GM12878 (cell line): ENCODE data around the gene EIF3B. TPM values are rescaled to one million over a fixed set of nuclear protein-coding genes. Genes with fewer than 3 reads are reported as not detected.

Source experiments
- ATAC-seq: fragments of 200-7000 bp; cut with Tn5 transposase; 3 replicates; pipeline ENCODE4 v1.9.1; 2020; ENCODE audit warnings: mild to moderate bottlenecking, moderate library complexity
- BruUV-seq: library from RNA; stranded (reverse); fragments of 400-500 nt; replicated peaks from 2 replicates; lab custom pipeline; 2021; lab: Mats Ljungman, UMichigan
- CTCF ChIA-PET: fragments of 300-600 bp; sonication (Branson Sonifier 250); formaldehyde crosslinking; extraction: SDS; loops from one replicate; lab custom pipeline; 2021; ENCODE audit warnings: inconsistent platforms; lab: Yijun Ruan, JAX
- POLR2A ChIA-PET: fragments of 350-600 bp; formaldehyde crosslinking; extraction: SDS; loops from one replicate; lab custom pipeline; 2021; ENCODE audit warnings: inconsistent platforms; lab: Charles Lee
- RAD21 ChIA-PET: fragments of 300-600 bp; sonication (Branson Sonifier 250); formaldehyde crosslinking; loops from one replicate; lab custom pipeline; 2023; ENCODE audit warnings: antibody characterized with exemption; ENCODE audit not compliant: unreplicated experiment; lab: Charles Lee
- SMC1A ChIA-PET: fragments of 300-600 bp; sonication (Branson Sonifier 250); formaldehyde crosslinking; loops from one replicate; lab custom pipeline; 2023; ENCODE audit not compliant: unreplicated experiment, uncharacterized antibody; lab: Charles Lee
- DNase-seq: peaks from one replicate; pipeline ENCODE4 v3.0.0-alpha.2; 2011; ENCODE audit warnings: low read depth, low spot score
- FAIRE-seq: peaks from 3 replicates; lab custom pipeline; 2011; peaks lifted over from hg19 to GRCh38; lab: Jason Lieb, UNC
- H2AFZ ChIP-seq: 2 replicates; pipeline ENCODE4 v1.6.0; 2011; ENCODE audit warnings: low read depth, low read length, control low read depth; ENCODE audit not compliant: control insufficient read depth
- H3K27ac ChIP-seq: 2 replicates; pipeline ENCODE4 v1.5.1; 2011; ENCODE audit warnings: control low read depth; ENCODE audit not compliant: control insufficient read depth, insufficient read depth
- H3K27me3 ChIP-seq, 2 experiments: replicated peaks in 1 of 2; 2 replicates each; pipeline versions ENCODE4 v1.6.0 to v1.6.1; 2011; ENCODE audit warnings: low read length in 1 of 2; ENCODE audit not compliant: control insufficient read depth in 2 of 2, insufficient read depth in 2 of 2
- H3K36me3 ChIP-seq, 2 experiments: 2 replicates each; pipeline ENCODE4 v1.5.1; 2011; ENCODE audit warnings: low read length in 1 of 2; ENCODE audit not compliant: control insufficient read depth in 2 of 2, insufficient read depth in 2 of 2
- H3K4me1 ChIP-seq: 2 replicates; pipeline ENCODE4 v1.6.1; 2011; ENCODE audit warnings: mild to moderate bottlenecking, low read length, moderate library complexity, mixed read lengths; ENCODE audit not compliant: control insufficient read depth, insufficient read depth
- H3K4me2 ChIP-seq: 2 replicates; pipeline ENCODE4 v1.6.0; 2011; ENCODE audit warnings: control low read depth; ENCODE audit not compliant: control insufficient read depth, insufficient read depth
- H3K4me3 ChIP-seq: fragments of 200-600 bp; sonication (generic); 2 replicates; pipeline ENCODE4 v1.5.1; 2016
- H3K79me2 ChIP-seq: 2 replicates; pipeline ENCODE4 v1.6.0; 2011; ENCODE audit warnings: low read length; ENCODE audit not compliant: control insufficient read depth, insufficient read depth
- H3K9ac ChIP-seq: 2 replicates; pipeline ENCODE4 v1.8.0; 2011; ENCODE audit warnings: low read length, control low read depth, mixed read lengths; ENCODE audit not compliant: control insufficient read depth, insufficient read depth
- H3K9me3 ChIP-seq: replicated peaks from 3 replicates; pipeline ENCODE4 v1.5.1; 2011; ENCODE audit warnings: mild to moderate bottlenecking, low read length; ENCODE audit not compliant: control insufficient read depth, insufficient read depth
- H4K20me1 ChIP-seq: 2 replicates; pipeline ENCODE4 v1.6.0; 2011; ENCODE audit not compliant: control insufficient read depth, insufficient read depth
- BHLHE40 ChIP-seq, 2 experiments: fragments of 450-650 bp in 1 of 2; IDR thresholded peaks; 2 replicates each; pipeline ENCODE4 v1.6.1; 2011 to 2017; ENCODE audit warnings: low read depth in 2 of 2, borderline replicate concordance in 1 of 2, improper control_type of control experiment in 1 of 2, low read length in 1 of 2, mild to moderate bottlenecking in 1 of 2
- HSF1 ChIP-seq: fragments of 150-350 bp; IDR thresholded peaks from 2 replicates; pipeline ENCODE4 v1.6.1; 2014; ENCODE audit warnings: mild to moderate bottlenecking, low read depth, low read length
- NR2C2 ChIP-seq: IDR thresholded peaks from 2 replicates; pipeline ENCODE4 v1.6.1; 2011; ENCODE audit warnings: borderline replicate concordance, low read depth; ENCODE audit not compliant: control insufficient read depth, insufficient read length
- POLR2A ChIP-seq: IDR thresholded peaks from 2 replicates; pipeline ENCODE4 v1.6.1; 2011; ENCODE audit warnings: low read depth, mild to moderate bottlenecking, low read length
- WGBS: methylation state at CpG from one replicate; pipeline ENCODE4 v1.1.6; 2016; ENCODE audit warnings: low lambda C conversion rate; ENCODE audit not compliant: insufficient replicate concordance, insufficient coverage; ENCODE audit errors: missing lambda C conversion rate; 5-methylcytosine and 5-hydroxymethylcytosine counted together
- in situ Hi-C: fragments of 300-500 bp; cut with MboI; formaldehyde crosslinking; loops from 9 replicates; pipeline ENCODE4 v1.14.3; 2018; ENCODE audit warnings: mixed read lengths
- intact Hi-C: fragments of 100-400 bp; cut with micrococcal nuclease; formaldehyde crosslinking; loops from one replicate; pipeline ENCODE4 v1.14.2; 2022; ENCODE audit not compliant: unreplicated experiment
- polyA plus RNA-seq, 11 experiments: library from polyadenylated mRNA; depleted of rRNA in 4 of 11; unstranded in 6 of 11; stranded (reverse) in 5 of 11; fragments of >200 nt; fragmentation: Nextera tagmentation in 4 of 11; fragmentation: Illumina TruSeq in 1 of 11; extraction: Ambion mirVana in 4 of 11; extraction: Trizol in 1 of 11; gene quantifications; 1 replicate in 1 of 11; 2 replicates in 10 of 11; pipeline versions ENCODE4 v1.2.1 to v1.2.3, GENCODE V29; 2011 to 2016; ENCODE audit warnings: inconsistent platforms in 2 of 11, missing spikeins in 2 of 11, low read depth in 1 of 11
- total RNA-seq, 4 experiments: library from RNA; depleted of rRNA in 3 of 4; stranded (reverse); fragments of >200 nt in 3 of 4; fragmentation: Illumina TruSeq in 1 of 4; extraction: Trizol in 1 of 4; gene quantifications; 2 replicates each; pipeline versions ENCODE4 v1.2.1 to v1.2.3, GENCODE V29; 2013 to 2021

Gene EIF3B
- total and polyA plus RNA-seq, 10 of the 15 experiments (the other 5 are each of a cell fraction or from before 2014, with no cell fraction given) = 17.6 to 275 (median 153) TPM

GRCh38 chr7:2379161-2379560 lies 24.5 kb downstream of the EIF3B start:
- DNase-seq (no peak), FAIRE-seq (no peak), ATAC-seq (no peak)
- no TSS peak for BruUV-seq
- Histone ChIP-seq H3K79me2 (no peaks in the 10 kb centered on the region), H3K4me2 (no peak overlapping the region), H3K9ac (no peak overlapping the region), H2AFZ (no peak overlapping the region), H3K4me1 (no peaks in the 10 kb centered on the region), H4K20me1 (peaks cover 2% of the 10 kb centered on the region), H3K27me3 (no peaks in the 10 kb centered on the region), H3K36me3 (peaks cover 36 to 65% of the 10 kb centered on the region in 2 experiments), H3K4me3 (no peak overlapping the region), H3K27ac (no peak overlapping the region), H3K9me3 (no peaks in the 10 kb centered on the region)
- TF ChIP-seq NR2C2 (no peak), HSF1 (no peak)
- intact Hi-C loops = no loop called here
- POLR2A ChIA-PET = no interaction called here
- RAD21 ChIA-PET = no interaction called here
- in situ Hi-C loops = no loop called here
- SMC1A ChIA-PET = no interaction called here
- WGBS = 98% methylated on average over 20 of the region's 20 CpGs
- CTCF ChIA-PET = no interaction called here

GRCh38 chr7:2379821-2380450 lies 25.3 kb downstream of the EIF3B start:
- no TSS peak for BruUV-seq
- Histone ChIP-seq H3K4me1 (no peaks in the 10 kb centered on the region), H3K9me3 (no peaks in the 10 kb centered on the region), H2AFZ (no peak overlapping the region), H3K4me2 (no peak overlapping the region), H3K27ac (no peak overlapping the region), H3K79me2 (no peaks in the 10 kb centered on the region), H3K36me3 (peaks cover 30 to 58% of the 10 kb centered on the region in 2 experiments), H4K20me1 (peaks cover 2% of the 10 kb centered on the region; the same call in 1 of the 2 replicates), H3K9ac (no peak overlapping the region), H3K4me3 (no peak overlapping the region), H3K27me3 (no peaks in the 10 kb centered on the region)
- FAIRE-seq (no peak), ATAC-seq (no peak), DNase-seq (no peak)
- CTCF ChIA-PET = no interaction called here
- intact Hi-C loops = no loop called here
- in situ Hi-C loops = no loop called here
- POLR2A ChIA-PET = no interaction called here
- 0 out of 2 replicates have a peak, but pooled peaks have one; percentile 18 for TF ChIP-seq POLR2A
- TF ChIP-seq BHLHE40 (IDR thresholded peaks at IDR 0.05; ENCODE audit: borderline replicate concordance in 1 of 2, low read depth in 2 of 2, low read length in 1 of 2) = no peak
- RAD21 ChIA-PET = no interaction called here
- 96% methylated on average over 22 of the region's 34 CpGs for WGBS
- SMC1A ChIA-PET = no interaction called here
